Astrocyte (in vitro differentiated cells and primary cell): ENCODE results near the gene MSRB3. TPM values are rescaled to one million over a fixed set of nuclear protein-coding genes. Genes with fewer than 3 reads are reported as not detected.
A peak's percentile ranks its signal among the peaks of the same experiment; 100 is the strongest.

Source experiments
- DNase-seq: peaks from one replicate; pipeline ENCODE4 v3.0.0-alpha.2; 2010; ENCODE audit warnings: low read depth
- FAIRE-seq: peaks from 2 replicates; lab custom pipeline; 2011; peaks lifted over from hg19 to GRCh38; lab: Jason Lieb, UNC
- H2AFZ ChIP-seq: 2 replicates; pipeline ENCODE4 v1.6.0; 2012; ENCODE audit warnings: low read depth, low read length, inconsistent platforms
- H3K27ac ChIP-seq: 2 replicates; pipeline ENCODE4 v1.5.1; 2011; ENCODE audit warnings: low read depth, low read length, inconsistent platforms
- H3K27me3 ChIP-seq: 2 replicates; pipeline ENCODE4 v1.6.0; 2011; ENCODE audit warnings: low read length, inconsistent platforms; ENCODE audit not compliant: insufficient read depth
- H3K36me3 ChIP-seq: 2 replicates; pipeline ENCODE4 v1.5.1; 2011; ENCODE audit warnings: low read length, inconsistent platforms; ENCODE audit not compliant: insufficient read depth
- H3K4me1 ChIP-seq: 2 replicates; pipeline ENCODE4 v1.5.1; 2011; ENCODE audit warnings: low read length, inconsistent platforms; ENCODE audit not compliant: insufficient read depth
- H3K4me2 ChIP-seq: 2 replicates; pipeline ENCODE4 v1.6.0; 2012; ENCODE audit warnings: low read length, inconsistent platforms
- H3K4me3 ChIP-seq: 2 replicates; pipeline ENCODE4 v1.5.1; 2011; ENCODE audit warnings: low read depth, mild to moderate bottlenecking, low read length, inconsistent platforms; ENCODE audit not compliant: insufficient read depth
- H3K79me2 ChIP-seq: 2 replicates; pipeline ENCODE4 v1.6.0; 2012; ENCODE audit warnings: mild to moderate bottlenecking, low read length, inconsistent platforms; ENCODE audit not compliant: insufficient read depth
- H3K9ac ChIP-seq: 2 replicates; pipeline ENCODE4 v1.6.0; 2012; ENCODE audit warnings: mild to moderate bottlenecking, low read length, inconsistent platforms
- H3K9me3 ChIP-seq: 2 replicates; pipeline ENCODE4 v1.5.1; 2012; ENCODE audit warnings: low read depth, mild to moderate bottlenecking, low read length, inconsistent platforms; ENCODE audit not compliant: insufficient read depth
- H4K20me1 ChIP-seq: 2 replicates; pipeline ENCODE4 v1.6.0; 2012; ENCODE audit warnings: low read length, inconsistent platforms; ENCODE audit not compliant: insufficient read depth
- H3K27ac Mint-ChIP-seq: one replicate; pipeline ENCODE4 v1.8.0; 2021; ENCODE audit warnings: mild to moderate bottlenecking, mixed read lengths; ENCODE audit not compliant: unreplicated experiment
- H3K27me3 Mint-ChIP-seq: one replicate; pipeline ENCODE4 v1.8.0; 2021; ENCODE audit warnings: low read depth, mixed read lengths; ENCODE audit not compliant: unreplicated experiment
- H3K36me3 Mint-ChIP-seq: one replicate; pipeline ENCODE4 v1.8.0; 2021; ENCODE audit warnings: low read depth, mixed read lengths; ENCODE audit not compliant: unreplicated experiment
- H3K4me1 Mint-ChIP-seq: one replicate; pipeline ENCODE4 v1.8.0; 2021; ENCODE audit warnings: low read depth, mixed read lengths; ENCODE audit not compliant: unreplicated experiment
- H3K4me3 Mint-ChIP-seq: one replicate; pipeline ENCODE4 v1.8.0; 2021; ENCODE audit warnings: mild to moderate bottlenecking, moderate library complexity, mixed read lengths; ENCODE audit not compliant: unreplicated experiment
- H3K9me3 Mint-ChIP-seq: one replicate; pipeline ENCODE4 v1.8.0; 2021; ENCODE audit warnings: mild to moderate bottlenecking, mixed read lengths; ENCODE audit not compliant: unreplicated experiment
- EZH2 ChIP-seq: IDR thresholded peaks from 2 replicates; pipeline ENCODE4 v1.6.1; 2012; ENCODE audit warnings: mild to moderate bottlenecking, low read length, inconsistent platforms; ENCODE audit not compliant: insufficient read depth
- total RNA-seq: library from RNA; stranded (reverse); gene quantifications from 2 replicates; pipeline ENCODE4 v1.2.1, GENCODE V29; 2021
- TF ChIP-seq, protein P1 (sequence below): IDR thresholded peaks from 2 replicates; pipeline ENCODE4 v1.5.1; 2011; ENCODE audit warnings: low read depth, mild to moderate bottlenecking, inconsistent platforms, low read length, moderate library complexity; ENCODE audit not compliant: insufficient read depth

The MSRB3 gene
- total RNA-seq, 1 donor from 2014 or later, result 73.0 TPM

GRCh38 chr12:65367396-65367795 is 88.9 kb downstream of the MSRB3 start:
- Mint-ChIP-seq H3K4me1 (peaks cover 13% of the 10 kb centered on the region), H3K4me3 (no peak overlapping the region), H3K36me3 (peaks cover 3% of the 10 kb centered on the region), H3K9me3 (no peaks in the 10 kb centered on the region), H3K27me3 (no peaks in the 10 kb centered on the region), H3K27ac (no peak overlapping the region)
- H3K4me2 ChIP-seq, result no peak overlapping the region
- no peaks in the 10 kb centered on the region for H4K20me1 ChIP-seq
- H3K27me3 ChIP-seq, result no peaks in the 10 kb centered on the region
- no peaks in the 10 kb centered on the region for H3K4me1 ChIP-seq
- H3K36me3 ChIP-seq, result no peaks in the 10 kb centered on the region
- no peaks in the 10 kb centered on the region for H3K79me2 ChIP-seq
- TF ChIP-seq EZH2, result no peak
- TF ChIP-seq, protein P1, sequence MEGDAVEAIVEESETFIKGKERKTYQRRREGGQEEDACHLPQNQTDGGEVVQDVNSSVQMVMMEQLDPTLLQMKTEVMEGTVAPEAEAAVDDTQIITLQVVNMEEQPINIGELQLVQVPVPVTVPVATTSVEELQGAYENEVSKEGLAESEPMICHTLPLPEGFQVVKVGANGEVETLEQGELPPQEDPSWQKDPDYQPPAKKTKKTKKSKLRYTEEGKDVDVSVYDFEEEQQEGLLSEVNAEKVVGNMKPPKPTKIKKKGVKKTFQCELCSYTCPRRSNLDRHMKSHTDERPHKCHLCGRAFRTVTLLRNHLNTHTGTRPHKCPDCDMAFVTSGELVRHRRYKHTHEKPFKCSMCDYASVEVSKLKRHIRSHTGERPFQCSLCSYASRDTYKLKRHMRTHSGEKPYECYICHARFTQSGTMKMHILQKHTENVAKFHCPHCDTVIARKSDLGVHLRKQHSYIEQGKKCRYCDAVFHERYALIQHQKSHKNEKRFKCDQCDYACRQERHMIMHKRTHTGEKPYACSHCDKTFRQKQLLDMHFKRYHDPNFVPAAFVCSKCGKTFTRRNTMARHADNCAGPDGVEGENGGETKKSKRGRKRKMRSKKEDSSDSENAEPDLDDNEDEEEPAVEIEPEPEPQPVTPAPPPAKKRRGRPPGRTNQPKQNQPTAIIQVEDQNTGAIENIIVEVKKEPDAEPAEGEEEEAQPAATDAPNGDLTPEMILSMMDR, result no peak
- H3K9ac ChIP-seq, result no peak overlapping the region
- no peak overlapping the region for H2AFZ ChIP-seq
- no peak overlapping the region for H3K4me3 ChIP-seq
- FAIRE-seq (no peak), DNase-seq (no peak)
- no peaks in the 10 kb centered on the region for H3K9me3 ChIP-seq
- no peak overlapping the region for H3K27ac ChIP-seq

- H3K4me3 Mint-ChIP-seq, result no peak overlapping the region
- FAIRE-seq (no peak), DNase-seq (peak; percentile 2)
- Histone ChIP-seq H3K36me3 (no peaks in the 10 kb centered on the region), H3K9me3 (no peaks in the 10 kb centered on the region), H3K4me2 (no peak overlapping the region), H3K27me3 (no peaks in the 10 kb centered on the region), H3K9ac (no peak overlapping the region), H2AFZ (no peak overlapping the region), H3K27ac (no peak overlapping the region), H3K4me1 (no peaks in the 10 kb centered on the region), H3K4me3 (no peak overlapping the region), H3K79me2 (no peaks in the 10 kb centered on the region), H4K20me1 (no peaks in the 10 kb centered on the region)
- no peaks in the 10 kb centered on the region for H3K9me3 Mint-ChIP-seq
- H3K4me1 Mint-ChIP-seq, result peaks cover 9% of the 10 kb centered on the region
- no peak overlapping the region for H3K27ac Mint-ChIP-seq
- H3K27me3 Mint-ChIP-seq, result no peaks in the 10 kb centered on the region
- no peak for TF ChIP-seq EZH2
- TF ChIP-seq, protein P1, result no peak
- peaks cover 3% of the 10 kb centered on the region for H3K36me3 Mint-ChIP-seq
Measured at GRCh38 chr12:65368055-65368454, 89.6 kb downstream of the MSRB3 start.

GRCh38 chr12:65372574-65372973 is 94.1 kb downstream of the MSRB3 start:
- TF ChIP-seq EZH2, result no peak
- TF ChIP-seq, protein P1, result no peak
- no peaks in the 10 kb centered on the region for H3K36me3 ChIP-seq
- FAIRE-seq, result no peak
- no peaks in the 10 kb centered on the region for H3K79me2 ChIP-seq
- H3K9me3 ChIP-seq, result no peaks in the 10 kb centered on the region
- DNase-seq, result no peak
- H3K27me3 ChIP-seq, result no peaks in the 10 kb centered on the region
- Mint-ChIP-seq H3K9me3 (no peaks in the 10 kb centered on the region), H3K4me3 (no peak overlapping the region), H3K27me3 (no peaks in the 10 kb centered on the region), H3K4me1 (no peaks in the 10 kb centered on the region), H3K36me3 (peaks cover 2% of the 10 kb centered on the region), H3K27ac (no peak overlapping the region)
- H4K20me1 ChIP-seq, result no peaks in the 10 kb centered on the region
- no peaks in the 10 kb centered on the region for H3K4me1 ChIP-seq
- H3K4me2 ChIP-seq, result no peak overlapping the region
- H3K4me3 ChIP-seq, result no peak overlapping the region
- H3K9ac ChIP-seq, result no peak overlapping the region
- no peak overlapping the region for H2AFZ ChIP-seq
- H3K27ac ChIP-seq, result no peak overlapping the region
